ENCODE data around the gene TTLL11.

DNA sequence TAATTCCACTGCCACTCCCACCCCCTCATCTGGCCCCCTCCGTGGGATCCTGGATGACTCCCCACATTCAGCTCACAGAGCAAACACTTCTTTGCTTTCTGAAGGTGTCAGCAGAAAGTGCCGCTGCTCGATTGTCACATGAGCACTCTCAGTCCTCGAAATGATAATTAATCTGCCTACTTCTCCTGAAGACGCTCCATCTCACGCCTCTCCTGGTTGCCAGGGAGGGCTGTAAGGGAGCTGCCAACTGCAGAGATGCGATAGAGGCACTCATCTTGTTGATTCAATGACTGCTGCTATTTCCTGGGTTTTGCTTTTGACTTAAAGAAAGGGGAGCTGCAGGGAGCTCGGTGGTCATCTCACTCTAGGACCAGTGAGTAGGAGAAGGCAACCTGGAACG lies 235.2 kb downstream of the TTLL11 start:
- TF ChIP-seq USF1 (IDR thresholded peaks at IDR 0.05) (no peak), CEBPB (IDR thresholded peaks at IDR 0.05) (no peak), RAD21 (IDR thresholded peaks at IDR 0.05; ENCODE audit: low read depth) (no peak), EP300 (IDR thresholded peaks at IDR 0.05; ENCODE audit: borderline replicate concordance) (no peak), FOXM1 (IDR thresholded peaks at IDR 0.05; ENCODE audit: borderline replicate concordance, low read depth) (no peak), CREB1 (IDR thresholded peaks at IDR 0.05; ENCODE audit: low read depth) (no peak), EGR1 (IDR thresholded peaks at IDR 0.05) (no peak), TEAD4 (IDR thresholded peaks at IDR 0.05) (no peak), YY1 (IDR thresholded peaks at IDR 0.05; ENCODE audit: low read depth) (no peak), TCF12 (IDR thresholded peaks at IDR 0.05; ENCODE audit: low read depth) (no peak), TAF1 (IDR thresholded peaks at IDR 0.05; ENCODE audit: low read depth) (no peak)
- TF ChIP-seq, protein P1, sequence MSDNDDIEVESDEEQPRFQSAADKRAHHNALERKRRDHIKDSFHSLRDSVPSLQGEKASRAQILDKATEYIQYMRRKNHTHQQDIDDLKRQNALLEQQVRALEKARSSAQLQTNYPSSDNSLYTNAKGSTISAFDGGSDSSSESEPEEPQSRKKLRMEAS (IDR thresholded peaks at IDR 0.05) = no peak
- TF ChIP-seq, protein P2, sequence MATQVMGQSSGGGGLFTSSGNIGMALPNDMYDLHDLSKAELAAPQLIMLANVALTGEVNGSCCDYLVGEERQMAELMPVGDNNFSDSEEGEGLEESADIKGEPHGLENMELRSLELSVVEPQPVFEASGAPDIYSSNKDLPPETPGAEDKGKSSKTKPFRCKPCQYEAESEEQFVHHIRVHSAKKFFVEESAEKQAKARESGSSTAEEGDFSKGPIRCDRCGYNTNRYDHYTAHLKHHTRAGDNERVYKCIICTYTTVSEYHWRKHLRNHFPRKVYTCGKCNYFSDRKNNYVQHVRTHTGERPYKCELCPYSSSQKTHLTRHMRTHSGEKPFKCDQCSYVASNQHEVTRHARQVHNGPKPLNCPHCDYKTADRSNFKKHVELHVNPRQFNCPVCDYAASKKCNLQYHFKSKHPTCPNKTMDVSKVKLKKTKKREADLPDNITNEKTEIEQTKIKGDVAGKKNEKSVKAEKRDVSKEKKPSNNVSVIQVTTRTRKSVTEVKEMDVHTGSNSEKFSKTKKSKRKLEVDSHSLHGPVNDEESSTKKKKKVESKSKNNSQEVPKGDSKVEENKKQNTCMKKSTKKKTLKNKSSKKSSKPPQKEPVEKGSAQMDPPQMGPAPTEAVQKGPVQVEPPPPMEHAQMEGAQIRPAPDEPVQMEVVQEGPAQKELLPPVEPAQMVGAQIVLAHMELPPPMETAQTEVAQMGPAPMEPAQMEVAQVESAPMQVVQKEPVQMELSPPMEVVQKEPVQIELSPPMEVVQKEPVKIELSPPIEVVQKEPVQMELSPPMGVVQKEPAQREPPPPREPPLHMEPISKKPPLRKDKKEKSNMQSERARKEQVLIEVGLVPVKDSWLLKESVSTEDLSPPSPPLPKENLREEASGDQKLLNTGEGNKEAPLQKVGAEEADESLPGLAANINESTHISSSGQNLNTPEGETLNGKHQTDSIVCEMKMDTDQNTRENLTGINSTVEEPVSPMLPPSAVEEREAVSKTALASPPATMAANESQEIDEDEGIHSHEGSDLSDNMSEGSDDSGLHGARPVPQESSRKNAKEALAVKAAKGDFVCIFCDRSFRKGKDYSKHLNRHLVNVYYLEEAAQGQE (IDR thresholded peaks at IDR 0.05; ENCODE audit: low read depth) = no peak

Measured in Ishikawa (cell line).